Measurements from ENCODE around the gene SLC22A23. TPM values are rescaled to one million over a fixed set of nuclear protein-coding genes. Genes with fewer than 3 reads are reported as not detected.
A peak's percentile ranks its signal among the peaks of the same experiment; 100 is the strongest.

Gene SLC22A23
- total and polyA plus RNA-seq, 4 donors, result 26.9 to 56.8 (median 41.7) TPM

- no peak overlapping the region for H3K4me3 ChIP-seq (ENCODE audit: low read depth, low read length)
- peaks cover 64% of the 10 kb centered on the region for H3K4me1 ChIP-seq (ENCODE audit: control insufficient read depth, insufficient read depth, low read length)
- DNase-seq (ENCODE audit: low read depth in 4 of 6, low spot score in 6 of 6), result peak in 5 of 6 donors; percentile 64 to 96 (median 73)
- no peaks in the 10 kb centered on the region for H3K9me3 ChIP-seq (ENCODE audit: control insufficient read depth, insufficient read depth, low read length)
- H3K27me3 ChIP-seq (ENCODE audit: control insufficient read depth, insufficient read depth, low read length), result no peaks in the 10 kb centered on the region
- WGBS (ENCODE audit: insufficient coverage), result 39% methylated on average over 17 of the region's 17 CpGs
- H3K36me3 ChIP-seq (ENCODE audit: control insufficient read depth, insufficient read depth, low read length), result peaks cover 64% of the 10 kb centered on the region
- peak overlapping the region; percentile 73 for H3K27ac ChIP-seq (ENCODE audit: low read depth, low read length)
Measured at GRCh38 chr6:3284436-3284876, 172.4 kb downstream of the SLC22A23 start.

- Histone ChIP-seq H3K27ac (ENCODE audit: low read depth, low read length) (peak overlapping the region; percentile 73), H3K36me3 (ENCODE audit: control insufficient read depth, insufficient read depth, low read length) (peaks cover 58% of the 10 kb centered on the region), H3K4me1 (ENCODE audit: control insufficient read depth, insufficient read depth, low read length) (peaks cover 64% of the 10 kb centered on the region), H3K9me3 (ENCODE audit: control insufficient read depth, insufficient read depth, low read length) (no peaks in the 10 kb centered on the region), H3K4me3 (ENCODE audit: low read depth, low read length) (no peak overlapping the region), H3K27me3 (ENCODE audit: control insufficient read depth, insufficient read depth, low read length) (no peaks in the 10 kb centered on the region)
- WGBS (ENCODE audit: insufficient coverage), result 80% methylated on average over 20 of the region's 23 CpGs
- no peak for DNase-seq (ENCODE audit: low read depth in 4 of 6, low spot score in 6 of 6)
Measured at GRCh38 chr6:3283641-3284435, 173.0 kb downstream of the SLC22A23 start.

GRCh38 chr6:3283241-3283640, 173.6 kb downstream of the SLC22A23 start:
- H3K27me3 ChIP-seq (ENCODE audit: control insufficient read depth, insufficient read depth, low read length), result no peaks in the 10 kb centered on the region
- no peaks in the 10 kb centered on the region for H3K9me3 ChIP-seq (ENCODE audit: control insufficient read depth, insufficient read depth, low read length)
- WGBS (ENCODE audit: insufficient coverage), result 86% methylated on average over 10 of the region's 10 CpGs
- H3K36me3 ChIP-seq (ENCODE audit: control insufficient read depth, insufficient read depth, low read length), result peaks cover 52% of the 10 kb centered on the region
- DNase-seq (ENCODE audit: low read depth in 4 of 6, low spot score in 6 of 6), result no peak
- no peak overlapping the region for H3K4me3 ChIP-seq (ENCODE audit: low read depth, low read length)
- H3K27ac ChIP-seq (ENCODE audit: low read depth, low read length), result no peak overlapping the region
- peaks cover 64% of the 10 kb centered on the region for H3K4me1 ChIP-seq (ENCODE audit: control insufficient read depth, insufficient read depth, low read length)

GRCh38 chr6:3282476-3283236, 174.2 kb downstream of the SLC22A23 start:
- H3K36me3 ChIP-seq (ENCODE audit: control insufficient read depth, insufficient read depth, low read length), result peaks cover 52% of the 10 kb centered on the region
- 86% methylated on average over 16 of the region's 20 CpGs for WGBS (ENCODE audit: insufficient coverage)
- no peak for DNase-seq (ENCODE audit: low read depth in 4 of 6, low spot score in 6 of 6)
- no peaks in the 10 kb centered on the region for H3K9me3 ChIP-seq (ENCODE audit: control insufficient read depth, insufficient read depth, low read length)
- H3K27ac ChIP-seq (ENCODE audit: low read depth, low read length), result peak overlapping the region; percentile 62
- H3K4me1 ChIP-seq (ENCODE audit: control insufficient read depth, insufficient read depth, low read length), result peaks cover 64% of the 10 kb centered on the region
- no peaks in the 10 kb centered on the region for H3K27me3 ChIP-seq (ENCODE audit: control insufficient read depth, insufficient read depth, low read length)
- no peak overlapping the region for H3K4me3 ChIP-seq (ENCODE audit: low read depth, low read length)

GRCh38 chr6:3281631-3282475, 175.0 kb downstream of the SLC22A23 start:
- no peak overlapping the region for H3K4me3 ChIP-seq (ENCODE audit: low read depth, low read length)

GRCh38 chr6:3280866-3281465, 175.9 kb downstream of the SLC22A23 start:
- H3K4me3 ChIP-seq (ENCODE audit: low read depth, low read length), result no peak overlapping the region
- peaks cover 53% of the 10 kb centered on the region for H3K4me1 ChIP-seq (ENCODE audit: control insufficient read depth, insufficient read depth, low read length)
- H3K27me3 ChIP-seq (ENCODE audit: control insufficient read depth, insufficient read depth, low read length), result no peaks in the 10 kb centered on the region
- no peaks in the 10 kb centered on the region for H3K9me3 ChIP-seq (ENCODE audit: control insufficient read depth, insufficient read depth, low read length)
- H3K27ac ChIP-seq (ENCODE audit: low read depth, low read length), result peak overlapping the region; percentile 62
- peaks cover 56% of the 10 kb centered on the region for H3K36me3 ChIP-seq (ENCODE audit: control insufficient read depth, insufficient read depth, low read length)
- WGBS (ENCODE audit: insufficient coverage), result 78% methylated on average over 10 of the region's 14 CpGs
- no peak for DNase-seq (ENCODE audit: low read depth in 4 of 6, low spot score in 6 of 6)

More at GRCh38 chr6:3281631-3282475, 175.0 kb downstream of the SLC22A23 start:
- peak overlapping the region; percentile 62 for H3K27ac ChIP-seq (ENCODE audit: low read depth, low read length)
- peaks cover 62% of the 10 kb centered on the region for H3K4me1 ChIP-seq (ENCODE audit: control insufficient read depth, insufficient read depth, low read length)
- no peaks in the 10 kb centered on the region for H3K27me3 ChIP-seq (ENCODE audit: control insufficient read depth, insufficient read depth, low read length)
- no peaks in the 10 kb centered on the region for H3K9me3 ChIP-seq (ENCODE audit: control insufficient read depth, insufficient read depth, low read length)
- WGBS (ENCODE audit: insufficient coverage), result 27% methylated on average over 6 of the region's 13 CpGs
- peaks cover 54% of the 10 kb centered on the region for H3K36me3 ChIP-seq (ENCODE audit: control insufficient read depth, insufficient read depth, low read length)
- DNase-seq (ENCODE audit: low read depth in 4 of 6, low spot score in 6 of 6), result peak in 2 of 6 donors; percentile 56 to 95

GRCh38 chr6:3280091-3280490, 176.8 kb downstream of the SLC22A23 start:
- Histone ChIP-seq H3K4me3 (ENCODE audit: low read depth, low read length) (no peak overlapping the region), H3K9me3 (ENCODE audit: control insufficient read depth, insufficient read depth, low read length) (no peaks in the 10 kb centered on the region), H3K27me3 (ENCODE audit: control insufficient read depth, insufficient read depth, low read length) (no peaks in the 10 kb centered on the region), H3K27ac (ENCODE audit: low read depth, low read length) (peak overlapping the region; percentile 7), H3K36me3 (ENCODE audit: control insufficient read depth, insufficient read depth, low read length) (peaks cover 49% of the 10 kb centered on the region), H3K4me1 (ENCODE audit: control insufficient read depth, insufficient read depth, low read length) (peaks cover 45% of the 10 kb centered on the region)
- 77% methylated on average over 11 of the region's 14 CpGs for WGBS (ENCODE audit: insufficient coverage)
- DNase-seq (ENCODE audit: low read depth in 4 of 6, low spot score in 6 of 6), result no peak

- Histone ChIP-seq H3K9me3 (ENCODE audit: control insufficient read depth, insufficient read depth, low read length) (no peaks in the 10 kb centered on the region), H3K27ac (ENCODE audit: low read depth, low read length) (no peak overlapping the region), H3K27me3 (ENCODE audit: control insufficient read depth, insufficient read depth, low read length) (no peaks in the 10 kb centered on the region), H3K4me1 (ENCODE audit: control insufficient read depth, insufficient read depth, low read length) (peaks cover 31% of the 10 kb centered on the region), H3K4me3 (ENCODE audit: low read depth, low read length) (no peak overlapping the region), H3K36me3 (ENCODE audit: control insufficient read depth, insufficient read depth, low read length) (peaks cover 44% of the 10 kb centered on the region)
- DNase-seq (ENCODE audit: low read depth in 4 of 6, low spot score in 6 of 6), result no peak
- 72% methylated on average over 2 of the region's 4 CpGs for WGBS (ENCODE audit: insufficient coverage)
Measured at GRCh38 chr6:3278691-3279090, 178.2 kb downstream of the SLC22A23 start.

All from spinal cord (tissue), 10 donors.